ENCODE measurements around the gene ATRX. TPM values are rescaled to one million over a fixed set of nuclear protein-coding genes. Genes with fewer than 3 reads are reported as not detected.

ATRX gene
- polyA plus RNA-seq, 1 of the 3 experiments (the other 2 are of a cell fraction), result 27.6 TPM

DNA sequence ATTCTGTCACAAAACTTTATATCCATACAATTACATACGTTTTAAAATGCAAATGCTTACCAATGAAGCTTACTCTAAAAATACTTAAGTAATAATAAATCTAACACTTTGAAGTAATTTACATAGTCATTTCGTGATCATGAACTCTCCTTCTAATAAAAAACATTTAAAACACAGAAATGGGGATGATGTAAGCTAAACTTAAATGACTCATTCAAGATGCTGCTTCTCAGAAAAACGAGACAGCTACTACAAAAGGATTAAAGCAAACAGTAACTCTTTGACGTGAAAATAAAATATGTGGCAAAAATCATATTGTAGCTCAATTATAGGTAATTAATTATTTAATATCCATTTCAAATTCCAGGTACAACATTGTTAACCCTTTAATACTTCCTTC lies 190.2 kb downstream of the ATRX start (continued):
- TF ChIP-seq, protein P1, sequence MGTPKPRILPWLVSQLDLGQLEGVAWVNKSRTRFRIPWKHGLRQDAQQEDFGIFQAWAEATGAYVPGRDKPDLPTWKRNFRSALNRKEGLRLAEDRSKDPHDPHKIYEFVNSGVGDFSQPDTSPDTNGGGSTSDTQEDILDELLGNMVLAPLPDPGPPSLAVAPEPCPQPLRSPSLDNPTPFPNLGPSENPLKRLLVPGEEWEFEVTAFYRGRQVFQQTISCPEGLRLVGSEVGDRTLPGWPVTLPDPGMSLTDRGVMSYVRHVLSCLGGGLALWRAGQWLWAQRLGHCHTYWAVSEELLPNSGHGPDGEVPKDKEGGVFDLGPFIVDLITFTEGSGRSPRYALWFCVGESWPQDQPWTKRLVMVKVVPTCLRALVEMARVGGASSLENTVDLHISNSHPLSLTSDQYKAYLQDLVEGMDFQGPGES (IDR thresholded peaks at IDR 0.05; ENCODE audit: low read depth, low read length), result no peak
- TF ChIP-seq POLR2AphosphoS5 (IDR thresholded peaks at IDR 0.05; ENCODE audit: low read depth, low read length), result no peak

DNA sequence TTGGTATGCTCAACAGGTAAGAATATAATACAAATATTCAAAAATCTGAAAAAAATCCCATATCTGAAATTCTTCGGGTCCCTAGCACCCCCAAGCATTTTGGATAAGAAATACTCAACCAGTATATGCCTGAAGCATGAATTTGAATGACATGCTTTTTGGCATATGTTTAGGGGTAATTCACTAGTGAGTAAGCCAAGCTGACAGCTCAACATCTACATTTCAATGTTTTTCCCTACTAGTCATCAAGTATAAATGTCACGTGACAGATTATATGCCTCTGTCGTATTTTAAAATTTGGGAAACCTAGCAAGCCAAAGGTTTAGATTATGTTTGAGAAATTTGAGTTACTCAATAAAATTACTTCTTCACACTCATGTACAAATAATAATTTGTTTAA lies 213.7 kb downstream of the ATRX start:
- 94% methylated on average over 3 of the region's 3 CpGs for WGBS (ENCODE audit: low lambda C conversion rate)

More for the DNA sequence above, 213.7 kb downstream of the ATRX start:
- no peaks in the 10 kb centered on the region for H3K79me2 ChIP-seq (ENCODE audit: insufficient read depth)
- H3K9ac ChIP-seq, result no peak overlapping the region
- TF ChIP-seq TEAD4 (IDR thresholded peaks at IDR 0.05; ENCODE audit: borderline replicate concordance, insufficient read depth) (no peak), SMC3 (IDR thresholded peaks at IDR 0.05; ENCODE audit: low read depth, low read length) (no peak), TAF1 (IDR thresholded peaks at IDR 0.05; ENCODE audit: borderline replicate concordance, low read depth, low read length) (no peak), RAD21 (IDR thresholded peaks at IDR 0.05; ENCODE audit: low read length) (no peak), GABPA (IDR thresholded peaks at IDR 0.05; ENCODE audit: low read depth) (no peak), FOSL2 (IDR thresholded peaks at IDR 0.05; ENCODE audit: borderline replicate concordance, low read depth) (no peak), FOXJ3 (CRISPR knock-in tag; IDR thresholded peaks at IDR 0.05) (no peak), RCOR1 (IDR thresholded peaks at IDR 0.05; ENCODE audit: low read length) (no peak)
- TF ChIP-seq, protein P1 (IDR thresholded peaks at IDR 0.05; ENCODE audit: low read depth, low read length), result no peak
- TF ChIP-seq, protein P2, sequence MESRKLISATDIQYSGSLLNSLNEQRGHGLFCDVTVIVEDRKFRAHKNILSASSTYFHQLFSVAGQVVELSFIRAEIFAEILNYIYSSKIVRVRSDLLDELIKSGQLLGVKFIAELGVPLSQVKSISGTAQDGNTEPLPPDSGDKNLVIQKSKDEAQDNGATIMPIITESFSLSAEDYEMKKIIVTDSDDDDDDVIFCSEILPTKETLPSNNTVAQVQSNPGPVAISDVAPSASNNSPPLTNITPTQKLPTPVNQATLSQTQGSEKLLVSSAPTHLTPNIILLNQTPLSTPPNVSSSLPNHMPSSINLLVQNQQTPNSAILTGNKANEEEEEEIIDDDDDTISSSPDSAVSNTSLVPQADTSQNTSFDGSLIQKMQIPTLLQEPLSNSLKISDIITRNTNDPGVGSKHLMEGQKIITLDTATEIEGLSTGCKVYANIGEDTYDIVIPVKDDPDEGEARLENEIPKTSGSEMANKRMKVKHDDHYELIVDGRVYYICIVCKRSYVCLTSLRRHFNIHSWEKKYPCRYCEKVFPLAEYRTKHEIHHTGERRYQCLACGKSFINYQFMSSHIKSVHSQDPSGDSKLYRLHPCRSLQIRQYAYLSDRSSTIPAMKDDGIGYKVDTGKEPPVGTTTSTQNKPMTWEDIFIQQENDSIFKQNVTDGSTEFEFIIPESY (IDR thresholded peaks at IDR 0.05; ENCODE audit: borderline replicate concordance, low read depth), result no peak
- TF ChIP-seq, protein P3, sequence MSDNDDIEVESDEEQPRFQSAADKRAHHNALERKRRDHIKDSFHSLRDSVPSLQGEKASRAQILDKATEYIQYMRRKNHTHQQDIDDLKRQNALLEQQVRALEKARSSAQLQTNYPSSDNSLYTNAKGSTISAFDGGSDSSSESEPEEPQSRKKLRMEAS (IDR thresholded peaks at IDR 0.05; ENCODE audit: low read depth), result no peak
- ChIA-PET CTCF (no interaction called here), POLR2A (no interaction called here)
- H3K9me3 ChIP-seq, result 0 out of 2 replicates have a peak, but pooled peaks cover 8% of the 10 kb centered on the region
- DNase-seq, result no peak
- H3K36me3 ChIP-seq (replicated peaks in 1 of 2; ENCODE audit: control insufficient read depth in 1 of 2, insufficient read depth in 2 of 2, low read length in 1 of 2), result peaks cover 52 to 66% of the 10 kb centered on the region in 2 experiments
- H3K27me3 ChIP-seq (ENCODE audit: insufficient read depth), result no peaks in the 10 kb centered on the region
- no peak overlapping the region for H3K27ac ChIP-seq (ENCODE audit: low read depth in 2 of 2, low read length in 1 of 2)
- H3F3A ChIP-seq (replicated peaks; ENCODE audit: insufficient read depth), result peaks cover 6% of the 10 kb centered on the region
- H3K4me1 ChIP-seq (ENCODE audit: control insufficient read depth in 1 of 2, insufficient read depth in 2 of 2, low read depth in 1 of 2, low read length in 1 of 2), result no peaks in the 10 kb centered on the region
- H4K20me1 ChIP-seq (ENCODE audit: insufficient read depth), result no peaks in the 10 kb centered on the region
- no peak overlapping the region for H3K4me2 ChIP-seq
- H3K4me3 ChIP-seq (ENCODE audit: low read depth in 2 of 2, low read length in 1 of 2), result no peak overlapping the region
- no peaks in the 10 kb centered on the region for H3K9me2 ChIP-seq
- H2AFZ ChIP-seq (ENCODE audit: low read depth), result no peak overlapping the region

Data from SK-N-SH (cell line).